ENCODE results near the gene RAB31. TPM values are rescaled to one million over a fixed set of nuclear protein-coding genes. Genes with fewer than 3 reads are reported as not detected.

Gene RAB31
- polyA plus RNA-seq, 1 donor (not counting 4 experiments of a cell fraction or from before 2014, with no cell fraction given) = 47.0 TPM

DNA sequence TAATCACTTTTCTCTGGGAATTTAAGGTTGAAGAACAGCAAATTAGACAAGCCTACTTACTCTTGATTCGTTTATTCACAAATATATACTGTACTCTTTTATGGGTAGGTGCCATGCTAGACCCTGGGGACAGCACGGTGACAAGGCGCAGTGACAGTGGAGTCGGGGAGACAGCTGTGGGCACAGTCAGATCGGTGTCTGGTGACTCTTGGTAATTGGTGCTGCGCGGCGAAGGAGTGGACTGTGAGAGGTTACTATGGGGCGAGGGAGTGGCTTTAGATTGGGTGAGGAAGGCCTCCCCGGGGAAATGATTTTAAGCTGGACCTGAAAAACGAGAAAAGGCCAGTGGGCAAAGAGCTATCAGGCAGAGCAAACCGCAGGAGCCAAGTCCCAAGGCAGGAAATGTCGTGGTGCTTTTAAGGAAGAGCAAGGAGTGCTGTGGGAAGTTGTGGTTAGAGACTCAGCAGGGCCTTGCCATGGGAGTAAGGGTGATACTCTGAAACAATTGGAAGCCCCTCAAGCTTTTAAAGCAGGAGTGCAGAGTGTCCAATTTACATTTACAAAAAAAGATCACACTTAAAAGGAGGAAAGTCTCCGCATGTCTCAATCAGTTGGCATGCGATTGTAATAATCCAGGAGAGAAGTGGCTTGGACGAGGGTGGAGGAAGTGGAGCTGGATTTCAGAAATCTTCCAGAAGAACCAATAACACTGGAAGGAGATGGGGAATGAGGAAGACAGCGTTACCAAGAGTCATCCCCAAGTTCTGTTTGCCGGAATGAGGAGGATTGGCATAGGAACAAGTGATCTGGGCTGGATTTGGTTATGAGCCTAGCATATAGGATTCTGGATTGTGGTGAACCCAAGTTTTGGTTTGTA lies 141.5 kb downstream of the RAB31 start:
- FAIRE-seq (peak; percentile 87), DNase-seq (ENCODE audit: low read depth, low spot score) (no peak)
- H3K36me3 ChIP-seq (ENCODE audit: control insufficient read depth in 2 of 2, extremely low read depth in 1 of 2, insufficient read depth in 2 of 2, low read length in 2 of 2) = no peaks in the 10 kb centered on the region
- no peaks in the 10 kb centered on the region for H3K27me3 ChIP-seq (ENCODE audit: control insufficient read depth, extremely low read depth, insufficient read depth, low read length)
- H3K9me3 ChIP-seq (ENCODE audit: control insufficient read depth, low read depth, low read length) = no peaks in the 10 kb centered on the region
- H2AFZ ChIP-seq (ENCODE audit: control insufficient read depth, low read length) = peak overlapping the region; percentile 45
- H3K27ac ChIP-seq (ENCODE audit: control insufficient read depth, insufficient read depth, low read length) = peak overlapping the region; percentile 45
- H3K4me1 ChIP-seq (ENCODE audit: control insufficient read depth, extremely low read depth, insufficient read depth, low read length) = peaks cover 27% of the 10 kb centered on the region
- H3K9me1 ChIP-seq (ENCODE audit: control insufficient read depth, extremely low read depth, insufficient read depth, low read length) = no peaks in the 10 kb centered on the region
- H3K9ac ChIP-seq (ENCODE audit: control insufficient read depth, extremely low read depth, insufficient read depth, low read length) = peak overlapping the region; percentile 4
- dilution Hi-C loops (cut with MboI; ENCODE audit: extremely low pct_ligation_motif_present, low sequenced_read_pairs) = no loop called here
- no peaks in the 10 kb centered on the region for H4K20me1 ChIP-seq (ENCODE audit: control insufficient read depth, extremely low read depth, insufficient read depth, low read length)
- H3K79me2 ChIP-seq (ENCODE audit: control insufficient read depth, insufficient read depth, low read length) = no peaks in the 10 kb centered on the region
- peak overlapping the region in 1 of 3 experiments; percentile 12 for H3K4me3 ChIP-seq (ENCODE audit: control insufficient read depth in 2 of 3, extremely low read depth in 1 of 3, insufficient read depth in 2 of 3, low read depth in 1 of 3, low read length in 3 of 3)
- no peak for TF ChIP-seq EZH2 (IDR thresholded peaks at IDR 0.05; ENCODE audit: low read length)
- TF ChIP-seq, protein P1, sequence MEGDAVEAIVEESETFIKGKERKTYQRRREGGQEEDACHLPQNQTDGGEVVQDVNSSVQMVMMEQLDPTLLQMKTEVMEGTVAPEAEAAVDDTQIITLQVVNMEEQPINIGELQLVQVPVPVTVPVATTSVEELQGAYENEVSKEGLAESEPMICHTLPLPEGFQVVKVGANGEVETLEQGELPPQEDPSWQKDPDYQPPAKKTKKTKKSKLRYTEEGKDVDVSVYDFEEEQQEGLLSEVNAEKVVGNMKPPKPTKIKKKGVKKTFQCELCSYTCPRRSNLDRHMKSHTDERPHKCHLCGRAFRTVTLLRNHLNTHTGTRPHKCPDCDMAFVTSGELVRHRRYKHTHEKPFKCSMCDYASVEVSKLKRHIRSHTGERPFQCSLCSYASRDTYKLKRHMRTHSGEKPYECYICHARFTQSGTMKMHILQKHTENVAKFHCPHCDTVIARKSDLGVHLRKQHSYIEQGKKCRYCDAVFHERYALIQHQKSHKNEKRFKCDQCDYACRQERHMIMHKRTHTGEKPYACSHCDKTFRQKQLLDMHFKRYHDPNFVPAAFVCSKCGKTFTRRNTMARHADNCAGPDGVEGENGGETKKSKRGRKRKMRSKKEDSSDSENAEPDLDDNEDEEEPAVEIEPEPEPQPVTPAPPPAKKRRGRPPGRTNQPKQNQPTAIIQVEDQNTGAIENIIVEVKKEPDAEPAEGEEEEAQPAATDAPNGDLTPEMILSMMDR (optimal IDR thresholded peaks at IDR 0.05 in 1 of 3, IDR thresholded peaks at IDR 0.05 in 1 of 3, conservative IDR thresholded peaks at IDR 0.05 in 1 of 3; ENCODE audit: extremely low read depth in 1 of 3, insufficient read depth in 2 of 3, low read length in 3 of 3) = no peak
- peak overlapping the region; percentile 64 for H3K4me2 ChIP-seq (ENCODE audit: control insufficient read depth, extremely low read depth, insufficient read depth, low read depth, low read length)

DNA sequence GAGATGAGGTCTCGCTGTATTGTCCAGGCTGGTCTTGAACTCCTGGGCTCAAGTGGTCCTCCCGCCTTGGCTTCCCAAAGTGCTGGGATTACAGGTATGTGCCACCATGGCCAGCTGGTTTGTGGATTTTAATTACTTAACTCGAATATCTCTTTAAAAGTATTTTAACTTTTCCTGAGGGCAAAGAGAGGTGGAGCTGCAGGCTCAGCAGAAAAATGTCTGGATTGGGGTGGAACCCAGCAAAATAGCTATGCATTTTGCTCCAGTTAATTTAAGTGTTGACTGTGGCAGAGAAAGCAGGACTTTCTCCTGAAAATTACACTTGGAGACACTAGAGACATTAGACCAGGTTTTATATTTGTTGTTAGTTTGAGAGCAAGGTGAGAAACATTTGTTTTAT lies 142.2 kb downstream of the RAB31 start:
- peak overlapping the region; percentile 45 for H3K27ac ChIP-seq (ENCODE audit: control insufficient read depth, insufficient read depth, low read length)
- H3K79me2 ChIP-seq (ENCODE audit: control insufficient read depth, insufficient read depth, low read length) = no peaks in the 10 kb centered on the region
- TF ChIP-seq, protein P1 (optimal IDR thresholded peaks at IDR 0.05 in 1 of 3, IDR thresholded peaks at IDR 0.05 in 1 of 3, conservative IDR thresholded peaks at IDR 0.05 in 1 of 3; ENCODE audit: extremely low read depth in 1 of 3, insufficient read depth in 2 of 3, low read length in 3 of 3) = peak in 1 of 3 experiments; percentile 3
- no peak for TF ChIP-seq EZH2 (IDR thresholded peaks at IDR 0.05; ENCODE audit: low read length)
- FAIRE-seq = no peak
- peaks cover 27% of the 10 kb centered on the region for H3K4me1 ChIP-seq (ENCODE audit: control insufficient read depth, extremely low read depth, insufficient read depth, low read length)
- no peaks in the 10 kb centered on the region for H3K27me3 ChIP-seq (ENCODE audit: control insufficient read depth, extremely low read depth, insufficient read depth, low read length)
- no peak for DNase-seq (ENCODE audit: low read depth, low spot score)
- H4K20me1 ChIP-seq (ENCODE audit: control insufficient read depth, extremely low read depth, insufficient read depth, low read length) = no peaks in the 10 kb centered on the region
- dilution Hi-C loops (cut with MboI; ENCODE audit: extremely low pct_ligation_motif_present, low sequenced_read_pairs) = no loop called here
- peak overlapping the region; percentile 4 for H3K9ac ChIP-seq (ENCODE audit: control insufficient read depth, extremely low read depth, insufficient read depth, low read length)
- H3K4me2 ChIP-seq (ENCODE audit: control insufficient read depth, extremely low read depth, insufficient read depth, low read depth, low read length) = peak overlapping the region; percentile 64
- no peaks in the 10 kb centered on the region for H3K9me3 ChIP-seq (ENCODE audit: control insufficient read depth, low read depth, low read length)
- H3K36me3 ChIP-seq (ENCODE audit: control insufficient read depth in 2 of 2, extremely low read depth in 1 of 2, insufficient read depth in 2 of 2, low read length in 2 of 2) = no peaks in the 10 kb centered on the region
- H3K9me1 ChIP-seq (ENCODE audit: control insufficient read depth, extremely low read depth, insufficient read depth, low read length) = no peaks in the 10 kb centered on the region
- H3K4me3 ChIP-seq (ENCODE audit: control insufficient read depth in 2 of 3, extremely low read depth in 1 of 3, insufficient read depth in 2 of 3, low read depth in 1 of 3, low read length in 3 of 3) = no peak overlapping the region
- H2AFZ ChIP-seq (ENCODE audit: control insufficient read depth, low read length) = no peak overlapping the region

All from keratinocyte (primary cell).